ENCODE measurements around the gene ZNF366. TPM values are rescaled to one million over a fixed set of nuclear protein-coding genes. Genes with fewer than 3 reads are reported as not detected.
A peak's percentile ranks its signal among the peaks of the same experiment; 100 is the strongest.

Gene ZNF366
- total RNA-seq, 4 donors from 2014 or later, result 0.70 to 2.5 (median 1.3) TPM

- no peaks in the 10 kb centered on the region for H3K27me3 ChIP-seq
- TF ChIP-seq CTCF (IDR thresholded peaks at IDR 0.05) (peak in 3 of 6 experiments; percentile 8 to 19 (median 15)), POLR2A (IDR thresholded peaks at IDR 0.05) (no peak)
Observed at GRCh38 chr5:72394688-72395087, 112.5 kb downstream of the ZNF366 start.

GRCh38 chr5:72393052-72393451 lies 114.2 kb downstream of the ZNF366 start:
- Histone ChIP-seq H3K4me1 (no peaks in the 10 kb centered on the region), H3K9me3 (no peaks in the 10 kb centered on the region), H3K27me3 (no peaks in the 10 kb centered on the region), H3K36me3 (no peaks in the 10 kb centered on the region), H3K4me3 (no peak overlapping the region), H3K27ac (no peak overlapping the region)
- no peak for DNase-seq
- TF ChIP-seq CTCF (IDR thresholded peaks at IDR 0.05), result no peak
- no peak for TF ChIP-seq POLR2A (IDR thresholded peaks at IDR 0.05)

More at GRCh38 chr5:72394688-72395087, 112.5 kb downstream of the ZNF366 start:
- Histone ChIP-seq H3K4me3 (no peak overlapping the region), H3K27ac (no peak overlapping the region), H3K36me3 (no peaks in the 10 kb centered on the region), H3K9me3 (no peaks in the 10 kb centered on the region), H3K4me1 (no peaks in the 10 kb centered on the region)
- no peak for DNase-seq

Other genes with a start within 250 kb of the ZNF366 start
- gene MRPS27, start 187.2 kb downstream of the ZNF366 start, total RNA-seq, result 10 to 100 TPM; 20.8 to 39.6 (median 24.7) TPM
- gene PTCD2, start 187.0 kb downstream of the ZNF366 start, total RNA-seq, result 10 to 100 TPM in 2 of 4 donors, 1 to 10 TPM in 2; 4.0 to 13.2 (median 8.7) TPM